ENCODE results near the gene OCRL.

Gene OCRL

GRCh38 chrX:129597905-129598304, 57.8 kb downstream of the OCRL start:
- TF ChIP-seq, protein P1, sequence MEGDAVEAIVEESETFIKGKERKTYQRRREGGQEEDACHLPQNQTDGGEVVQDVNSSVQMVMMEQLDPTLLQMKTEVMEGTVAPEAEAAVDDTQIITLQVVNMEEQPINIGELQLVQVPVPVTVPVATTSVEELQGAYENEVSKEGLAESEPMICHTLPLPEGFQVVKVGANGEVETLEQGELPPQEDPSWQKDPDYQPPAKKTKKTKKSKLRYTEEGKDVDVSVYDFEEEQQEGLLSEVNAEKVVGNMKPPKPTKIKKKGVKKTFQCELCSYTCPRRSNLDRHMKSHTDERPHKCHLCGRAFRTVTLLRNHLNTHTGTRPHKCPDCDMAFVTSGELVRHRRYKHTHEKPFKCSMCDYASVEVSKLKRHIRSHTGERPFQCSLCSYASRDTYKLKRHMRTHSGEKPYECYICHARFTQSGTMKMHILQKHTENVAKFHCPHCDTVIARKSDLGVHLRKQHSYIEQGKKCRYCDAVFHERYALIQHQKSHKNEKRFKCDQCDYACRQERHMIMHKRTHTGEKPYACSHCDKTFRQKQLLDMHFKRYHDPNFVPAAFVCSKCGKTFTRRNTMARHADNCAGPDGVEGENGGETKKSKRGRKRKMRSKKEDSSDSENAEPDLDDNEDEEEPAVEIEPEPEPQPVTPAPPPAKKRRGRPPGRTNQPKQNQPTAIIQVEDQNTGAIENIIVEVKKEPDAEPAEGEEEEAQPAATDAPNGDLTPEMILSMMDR (IDR thresholded peaks at IDR 0.05; ENCODE audit: borderline replicate concordance, insufficient read depth, low read depth, low read length): no peak
- no peak overlapping the region for H3K4me3 ChIP-seq (ENCODE audit: low read depth, low read length)

DNA sequence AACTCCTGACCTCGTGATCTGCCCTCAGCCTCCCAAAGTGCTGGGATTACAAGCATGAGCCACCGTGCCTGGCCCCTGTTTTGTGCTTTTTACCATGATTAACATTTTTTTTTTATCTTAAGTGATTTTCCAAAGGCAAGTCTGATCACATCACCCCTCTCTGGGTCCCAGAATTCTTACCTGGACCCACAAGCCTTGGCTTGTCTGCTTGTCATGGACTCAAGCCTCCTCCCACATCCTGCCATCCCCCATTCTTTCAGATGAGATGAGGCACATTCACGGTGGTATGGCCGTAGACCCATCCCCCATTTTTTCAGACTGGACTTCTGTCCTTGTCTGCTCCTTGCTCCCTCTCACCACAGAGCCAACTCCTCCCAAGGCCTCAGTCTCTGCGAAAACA, 59.4 kb downstream of the OCRL start:
- no peak overlapping the region for H3K4me3 ChIP-seq (ENCODE audit: low read depth, low read length)
- TF ChIP-seq, protein P1 (IDR thresholded peaks at IDR 0.05; ENCODE audit: borderline replicate concordance, insufficient read depth, low read depth, low read length): no peak

GRCh38 chrX:129599996-129600395, 59.9 kb downstream of the OCRL start:
- TF ChIP-seq, protein P1 (IDR thresholded peaks at IDR 0.05; ENCODE audit: borderline replicate concordance, insufficient read depth, low read depth, low read length): no peak
- H3K4me3 ChIP-seq (ENCODE audit: low read depth, low read length): no peak overlapping the region

- TF ChIP-seq, protein P1 (IDR thresholded peaks at IDR 0.05; ENCODE audit: borderline replicate concordance, insufficient read depth, low read depth, low read length): peak; percentile 73
- H3K4me3 ChIP-seq (ENCODE audit: low read depth, low read length): no peak overlapping the region
These were observed 60.9 kb downstream of the OCRL start for GRCh38 chrX:129600981-129601424.

- H3K4me3 ChIP-seq (ENCODE audit: low read depth, low read length): no peak overlapping the region
- TF ChIP-seq, protein P1 (IDR thresholded peaks at IDR 0.05; ENCODE audit: borderline replicate concordance, insufficient read depth, low read depth, low read length): peak; percentile 67
These were observed 66.9 kb downstream of the OCRL start for GRCh38 chrX:129606918-129607317.

GRCh38 chrX:129608496-129608895, 68.4 kb downstream of the OCRL start:
- H3K4me3 ChIP-seq (ENCODE audit: low read depth, low read length): no peak overlapping the region
- TF ChIP-seq, protein P1 (IDR thresholded peaks at IDR 0.05; ENCODE audit: borderline replicate concordance, insufficient read depth, low read depth, low read length): no peak

GRCh38 chrX:129609395-129609794, 69.3 kb downstream of the OCRL start:
- TF ChIP-seq, protein P1 (IDR thresholded peaks at IDR 0.05; ENCODE audit: borderline replicate concordance, insufficient read depth, low read depth, low read length): peak; percentile 28; the same call in 1 of the 2 replicates
- H3K4me3 ChIP-seq (ENCODE audit: low read depth, low read length): no peak overlapping the region

Data from GM12875 (cell line).